Measurements from ENCODE around the gene TCF7L2. TPM values are rescaled to one million over a fixed set of nuclear protein-coding genes. Genes with fewer than 3 reads are reported as not detected.

TCF7L2 gene
- polyA plus RNA-seq, 3 donors = 2.1 to 23.5 (median 6.1) TPM

GRCh38 chr10:113140143-113141011, 190.3 kb downstream of the TCF7L2 start:
- H3K4me3 Mint-ChIP-seq = no peak overlapping the region

More at GRCh38 chr10:113140143-113141011, 190.3 kb downstream of the TCF7L2 start:
- Histone ChIP-seq H3K4me2 (replicated peaks; ENCODE audit: extremely low read depth, low read length, poor library complexity, severe bottlenecking) (no peak overlapping the region), H3K4me3 (replicated peaks in 1 of 3; ENCODE audit: low read depth in 2 of 3, low read length in 3 of 3) (no peak overlapping the region), H2AFZ (ENCODE audit: insufficient read depth, low read depth, low read length, poor library complexity, severe bottlenecking) (no peak overlapping the region), H4K20me1 (ENCODE audit: insufficient read depth, low read length) (peaks cover 50% of the 10 kb centered on the region), H3K79me2 (ENCODE audit: insufficient read depth, low read length) (no peaks in the 10 kb centered on the region), H3K27ac (ENCODE audit: low read depth in 1 of 2, low read length in 2 of 2) (no peak overlapping the region), H3K36me3 (replicated peaks in 1 of 2; ENCODE audit: control insufficient read depth in 1 of 2, insufficient read depth in 2 of 2, low read length in 2 of 2) (peaks cover 8 to 43% of the 10 kb centered on the region in 2 donors), H3K9me3 (replicated peaks in 1 of 2; ENCODE audit: control insufficient read depth in 1 of 2, insufficient read depth in 1 of 2, low read length in 2 of 2) (no peaks in the 10 kb centered on the region), H3K27me3 (ENCODE audit: control insufficient read depth in 2 of 2, insufficient read depth in 2 of 2, low read length in 2 of 2) (no peaks in the 10 kb centered on the region), H3K4me1 (ENCODE audit: control insufficient read depth in 1 of 2, insufficient read depth in 2 of 2, low read length in 2 of 2) (peaks cover 20 to 24% of the 10 kb centered on the region in 2 donors), H3K9ac (ENCODE audit: insufficient read depth, low read length, poor library complexity, severe bottlenecking) (no peak overlapping the region)
- 100% methylated on average over 4 of the region's 10 CpGs for WGBS (ENCODE audit: insufficient coverage)
- peaks cover 24% of the 10 kb centered on the region for H3K4me1 Mint-ChIP-seq
- no peaks in the 10 kb centered on the region for H3K9me3 Mint-ChIP-seq
- intact Hi-C loops (cut with micrococcal nuclease) = no loop called here
- peaks cover 0 to 2% (median 0%) of the 10 kb centered on the region in 3 donors for H3K27me3 Mint-ChIP-seq (ENCODE audit: low read depth in 3 of 3)
- DNase-seq = no peak
- H3K27ac Mint-ChIP-seq = no peak overlapping the region
- peaks cover 44 to 49% of the 10 kb centered on the region in 2 donors for H3K36me3 Mint-ChIP-seq
- no peak for TF ChIP-seq CTCF (IDR thresholded peaks at IDR 0.05)
